Measurements from ENCODE around the gene RFX4. TPM values are rescaled to one million over a fixed set of nuclear protein-coding genes. Genes with fewer than 3 reads are reported as not detected.

The RFX4 gene
- total and polyA plus RNA-seq, 10 of the 15 experiments (the other 5 are each of a cell fraction or from before 2014, with no cell fraction given) = 0.02 to 0.23 TPM; not detected in 8

- H3K27ac ChIP-seq (ENCODE audit: control insufficient read depth, insufficient read depth) = no peak overlapping the region
- no peaks in the 10 kb centered on the region for H3K4me1 ChIP-seq (ENCODE audit: control insufficient read depth, insufficient read depth, low read length)
- no peak overlapping the region for H2AFZ ChIP-seq (ENCODE audit: control insufficient read depth, low read depth, low read length)
- ChIA-PET POLR2A (interaction anchor here (0.6 kb wide), 1 partner anchor 1225 kb away, joined by 6 read pairs; no protein-coding TSS in a partner anchor), CTCF (no interaction called here), RAD21 (ENCODE audit: unreplicated experiment) (no interaction called here), SMC1A (ENCODE audit: uncharacterized antibody, unreplicated experiment) (interaction anchor here (0.9 kb wide), 1 partner anchor 242 kb away, joined by 3 read pairs; no protein-coding TSS in a partner anchor)
- no peak for DNase-seq (ENCODE audit: low read depth, low spot score)
- no peak for TF ChIP-seq CHD1 (IDR thresholded peaks at IDR 0.05; ENCODE audit: low read depth, low read length)
- no peak for TF ChIP-seq BCL11A (IDR thresholded peaks at IDR 0.05; ENCODE audit: low read depth, low read length)
- no peak for TF ChIP-seq FOXK2 (IDR thresholded peaks at IDR 0.05)
- TF ChIP-seq HSF1 (IDR thresholded peaks at IDR 0.05; ENCODE audit: low read depth, low read length) = no peak
- no peak for TF ChIP-seq BACH1 (IDR thresholded peaks at IDR 0.05; ENCODE audit: borderline replicate concordance)
- TF ChIP-seq CEBPZ (IDR thresholded peaks at IDR 0.05; ENCODE audit: low read depth, low read length) = no peak
- no peak for TF ChIP-seq ESRRA (IDR thresholded peaks at IDR 0.05; ENCODE audit: low read length)
- TF ChIP-seq JUNB (IDR thresholded peaks at IDR 0.05) = no peak
- no peak for TF ChIP-seq E2F8 (IDR thresholded peaks at IDR 0.05; ENCODE audit: low read depth, partially characterized antibody)
- no peak for TF ChIP-seq NR2F1 (conservative IDR thresholded peaks at IDR 0.05)
- no peak for TF ChIP-seq ZSCAN29 (IDR thresholded peaks at IDR 0.05)
- TF ChIP-seq NFIC (IDR thresholded peaks at IDR 0.05; ENCODE audit: low read depth, low read length) = no peak
- TF ChIP-seq RELA (IDR thresholded peaks at IDR 0.05; ENCODE audit: borderline replicate concordance, partially characterized antibody) = no peak
- no peak for TF ChIP-seq HDAC6 (IDR thresholded peaks at IDR 0.05; ENCODE audit: unreplicated experiment)
- no peak for TF ChIP-seq SUZ12 (IDR thresholded peaks at IDR 0.05; ENCODE audit: unreplicated experiment)
- H3K4me2 ChIP-seq (ENCODE audit: control insufficient read depth, insufficient read depth) = no peak overlapping the region
- H3K79me2 ChIP-seq (ENCODE audit: control insufficient read depth, insufficient read depth, low read length) = no peaks in the 10 kb centered on the region
- in situ Hi-C loops (cut with MboI) (no loop called here), intact Hi-C loops (cut with micrococcal nuclease; ENCODE audit: unreplicated experiment) (no loop called here)
- BruUV-seq (replicated peaks) = no TSS peak
- H3K9me3 ChIP-seq (replicated peaks; ENCODE audit: control insufficient read depth, insufficient read depth, low read length) = no peaks in the 10 kb centered on the region
- no peak for FAIRE-seq
- ATAC-seq = no peak
- no peaks in the 10 kb centered on the region; a peak in 3 of 4 replicates for H3K27me3 ChIP-seq (replicated peaks in 1 of 2; ENCODE audit: control insufficient read depth in 2 of 2, insufficient read depth in 2 of 2, low read length in 1 of 2)
- no peak overlapping the region for H3K9ac ChIP-seq (ENCODE audit: control insufficient read depth, insufficient read depth, low read length)
- no peaks in the 10 kb centered on the region for H4K20me1 ChIP-seq (ENCODE audit: control insufficient read depth, insufficient read depth)
- no peak overlapping the region for H3K4me3 ChIP-seq
- no peaks in the 10 kb centered on the region for H3K36me3 ChIP-seq (ENCODE audit: control insufficient read depth in 2 of 2, insufficient read depth in 2 of 2, low read length in 1 of 2)
- 33% methylated on average over 5 of the region's 5 CpGs for WGBS (ENCODE audit: insufficient coverage, insufficient replicate concordance, low lambda C conversion rate, missing lambda C conversion rate)
These were observed 17.7 kb downstream of the RFX4 start for GRCh38 chr12:106600503-106600902.

Measured in GM12878 (cell line).